Spleen (tissue), 11 donors: ENCODE results near the gene CCDC80. TPM values are rescaled to one million over a fixed set of nuclear protein-coding genes. Genes with fewer than 3 reads are reported as not detected.

Experiments
- DNase-seq: peaks from one replicate; pipeline ENCODE4 v3.0.0-alpha.2; 2020
- H3K27ac ChIP-seq, 8 donors: fragments of 200-600 bp; sonication (generic) in 7 of 8; 1 replicate in 4 of 8; 2 replicates in 4 of 8; pipeline versions ENCODE4 v1.5.0 to v1.8.0; 2016 to 2021; ENCODE audit warnings: inconsistent platforms in 4 of 8, mild to moderate bottlenecking in 4 of 8, moderate library complexity in 1 of 8
- H3K27me3 ChIP-seq, 7 donors: fragments of 200-600 bp; sonication (generic) in 6 of 7; replicated peaks in 1 of 7; 1 replicate in 4 of 7; 2 replicates in 3 of 7; pipeline versions ENCODE4 v1.5.0 to v1.8.0; 2016 to 2021; ENCODE audit warnings: inconsistent platforms in 3 of 7, mild to moderate bottlenecking in 1 of 7
- H3K36me3 ChIP-seq, 6 donors: fragments of 200-600 bp; sonication (generic) in 5 of 6; 1 replicate in 4 of 6; 2 replicates in 2 of 6; pipeline versions ENCODE4 v1.5.0 to v1.8.0; 2016 to 2021; ENCODE audit warnings: inconsistent platforms in 2 of 6
- H3K4me1 ChIP-seq, 6 donors: fragments of 200-600 bp; sonication (generic) in 5 of 6; 1 replicate in 3 of 6; 2 replicates in 3 of 6; pipeline versions ENCODE4 v1.5.0 to v1.8.0; 2016 to 2021; ENCODE audit warnings: inconsistent platforms in 3 of 6
- H3K4me3 ChIP-seq, 8 donors: fragments of 200-600 bp; sonication (generic) in 7 of 8; 1 replicate in 4 of 8; 2 replicates in 4 of 8; pipeline versions ENCODE4 v1.5.0 to v1.8.0; 2016 to 2021; ENCODE audit warnings: inconsistent platforms in 4 of 8, mild to moderate bottlenecking in 4 of 8, moderate library complexity in 2 of 8
- H3K9me3 ChIP-seq, 8 donors: fragments of 200-600 bp; sonication (generic) in 7 of 8; 1 replicate in 4 of 8; 2 replicates in 4 of 8; pipeline versions ENCODE4 v1.5.0 to v1.8.0; 2016 to 2021; ENCODE audit warnings: inconsistent platforms in 4 of 8
- CTCF ChIP-seq, 11 experiments: fragments of 200-600 bp in 7 of 11; fragments of 450-650 bp in 4 of 11; sonication (generic) in 4 of 11; IDR thresholded peaks in 8 of 11; conservative IDR thresholded peaks in 3 of 11; 1 replicate in 7 of 11; 2 replicates in 4 of 11; pipeline versions ENCODE4 v1.4.0 to v1.8.0; 2016 to 2021; ENCODE audit warnings: antibody characterized with exemption in 11 of 11, inconsistent platforms in 4 of 11, mild to moderate bottlenecking in 1 of 11
- POLR2A ChIP-seq, 3 donors: fragments of 450-650 bp; IDR thresholded peaks; one replicate each; pipeline ENCODE4 v1.5.1; 2017; ENCODE audit warnings: antibody characterized with exemption in 3 of 3, mild to moderate bottlenecking in 1 of 3
- POLR2AphosphoS5 ChIP-seq, 3 donors: sonication (generic); formaldehyde crosslinking; IDR thresholded peaks; one replicate each; pipeline ENCODE4 v1.5.1; 2017; ENCODE audit warnings: antibody characterized with exemption in 3 of 3
- WGBS, 5 donors: extraction: QIAGEN DNeasy Blood & Tissue Kit in 3 of 5; methylation state at CpG; one replicate each; pipeline versions ENCODE4 v1.1.5 to v1.1.7; 2013 to 2018; 5-methylcytosine and 5-hydroxymethylcytosine counted together
- intact Hi-C: fragments of 100-400 bp; cut with DNase I; formaldehyde crosslinking; loops from one replicate; pipeline ENCODE4 v1.15.0; 2023; ENCODE audit warnings: low total_unique reads
- polyA plus RNA-seq, 3 donors: library from polyadenylated mRNA; stranded (reverse); fragments of 200-250 nt; gene quantifications; one replicate each; pipeline ENCODE4 v1.2.1, GENCODE V29; 2013
- total RNA-seq, 7 donors: library from RNA; depleted of rRNA in 3 of 7; stranded (reverse); fragments of >200 nt in 3 of 7; fragmentation: NEBNext Ultra II Directional in 4 of 7; extraction: Animal tissue kit (Norgen Biotek cat#: 25700) in 4 of 7; gene quantifications; one replicate each; pipeline versions ENCODE4 v1.1.0 to v1.2.1, GENCODE V29; 2016 to 2021
- donor health status: healthy with polysubstance abuse.
- donor health status: DM: no; HTN: no; CAD: no; lungs with moderate emphysema.
- donor health status: DM: no; HTN: no; CAD: no.
- donor health status: Bipolar disorder and iron deficiency.
- donor health status: healthy.
- donor health status: DM: no; HTN: no; CAD: no.
- donor health status: DM: yes; HTN: yes; CAD: no.

The CCDC80 gene
- total and polyA plus RNA-seq, 10 donors, result 5.2 to 99.9 (median 31.5) TPM

GRCh38 chr3:112561484-112561733, 79.5 kb downstream of the CCDC80 start:
- 0% methylated on average over 6 to 29 of the region's 29 CpGs for WGBS, 5 donors
- Histone ChIP-seq H3K27ac (peak overlapping the region; percentile 92 to 99 (median 99)), H3K9me3 (no peaks in the 10 kb centered on the region), H3K27me3 (no peaks in the 10 kb centered on the region), H3K4me1 (peaks cover 22 to 75% (median 51%) of the 10 kb centered on the region in 6 donors), H3K4me3 (peak overlapping the region; percentile 78 to 96 (median 89)), H3K36me3 (peaks cover 0 to 42% (median 6%) of the 10 kb centered on the region in 6 donors)
- DNase-seq, result no peak
- TF ChIP-seq CTCF (IDR thresholded peaks at IDR 0.05 in 8 of 11, conservative IDR thresholded peaks at IDR 0.05 in 3 of 11), result no peak
- intact Hi-C loops, result no loop called here

- Histone ChIP-seq H3K27me3 (no peaks in the 10 kb centered on the region), H3K9me3 (no peaks in the 10 kb centered on the region), H3K27ac (peak overlapping the region; percentile 92 to 99 (median 99)), H3K4me3 (peak overlapping the region; percentile 78 to 96 (median 89)), H3K4me1 (peaks cover 22 to 78% (median 53%) of the 10 kb centered on the region in 6 donors), H3K36me3 (peaks cover 0 to 37% (median 4%) of the 10 kb centered on the region in 6 donors)
- intact Hi-C loops, result no loop called here
- WGBS, 5 donors, result 0 to 1% (median 0%) methylated on average over 18 to 29 of the region's 29 CpGs
- DNase-seq, result no peak
- TF ChIP-seq CTCF (IDR thresholded peaks at IDR 0.05 in 8 of 11, conservative IDR thresholded peaks at IDR 0.05 in 3 of 11) (no peak), POLR2AphosphoS5 (IDR thresholded peaks at IDR 0.05) (no peak), POLR2A (IDR thresholded peaks at IDR 0.05) (no peak)
Measured at GRCh38 chr3:112560721-112561483, 80.0 kb downstream of the CCDC80 start.

DNA sequence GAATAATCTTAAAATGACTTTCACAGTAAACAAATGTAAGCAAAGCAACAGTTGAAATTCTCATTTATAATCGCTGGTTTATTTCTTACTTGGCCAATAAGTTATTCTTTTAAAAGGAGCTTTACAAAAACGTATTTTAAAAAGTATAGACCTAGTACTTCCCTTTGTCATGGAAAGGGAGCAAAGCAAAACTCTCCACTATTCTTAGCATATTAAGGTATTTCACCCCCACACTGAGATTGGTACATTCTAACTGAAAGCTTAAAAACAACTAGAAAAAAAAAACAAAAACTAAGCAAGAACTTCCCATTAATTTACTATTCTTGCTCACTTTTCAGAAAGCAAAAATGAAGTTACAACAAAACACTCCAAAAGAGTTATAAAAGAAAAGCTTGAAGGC, 80.6 kb downstream of the CCDC80 start:
- intact Hi-C loops, result no loop called here
- Histone ChIP-seq H3K9me3 (no peaks in the 10 kb centered on the region), H3K27ac (peak overlapping the region; percentile 92 to 99 (median 99)), H3K4me3 (peak overlapping the region; percentile 78 to 96 (median 89)), H3K4me1 (peaks cover 22 to 81% (median 59%) of the 10 kb centered on the region in 6 donors), H3K36me3 (peaks cover 0 to 31% (median 3%) of the 10 kb centered on the region in 6 donors), H3K27me3 (no peaks in the 10 kb centered on the region)
- WGBS, 5 donors, result 16 to 27% (median 18%) methylated on average over 2 of the region's 2 CpGs
- no peak for TF ChIP-seq POLR2A (IDR thresholded peaks at IDR 0.05)
- DNase-seq, result no peak

GRCh38 chr3:112557976-112558375, 83.0 kb downstream of the CCDC80 start:
- H3K27ac ChIP-seq, result peak overlapping the region in 5 of 8 donors; percentile 31 to 99 (median 45)
- H3K27me3 ChIP-seq, result no peaks in the 10 kb centered on the region
- H3K9me3 ChIP-seq, result no peaks in the 10 kb centered on the region
- DNase-seq, result no peak
- peaks cover 20 to 83% (median 72%) of the 10 kb centered on the region in 6 donors for H3K4me1 ChIP-seq
- intact Hi-C loops, result no loop called here
- 27 to 51% (median 33%) methylated on average over 1 of the region's 1 CpG for WGBS, 5 donors
- H3K36me3 ChIP-seq, result peaks cover 0 to 15% (median 3%) of the 10 kb centered on the region in 6 donors
- no peak for TF ChIP-seq POLR2A (IDR thresholded peaks at IDR 0.05)
- no peak for TF ChIP-seq POLR2AphosphoS5 (IDR thresholded peaks at IDR 0.05)
- no peak overlapping the region for H3K4me3 ChIP-seq

DNA sequence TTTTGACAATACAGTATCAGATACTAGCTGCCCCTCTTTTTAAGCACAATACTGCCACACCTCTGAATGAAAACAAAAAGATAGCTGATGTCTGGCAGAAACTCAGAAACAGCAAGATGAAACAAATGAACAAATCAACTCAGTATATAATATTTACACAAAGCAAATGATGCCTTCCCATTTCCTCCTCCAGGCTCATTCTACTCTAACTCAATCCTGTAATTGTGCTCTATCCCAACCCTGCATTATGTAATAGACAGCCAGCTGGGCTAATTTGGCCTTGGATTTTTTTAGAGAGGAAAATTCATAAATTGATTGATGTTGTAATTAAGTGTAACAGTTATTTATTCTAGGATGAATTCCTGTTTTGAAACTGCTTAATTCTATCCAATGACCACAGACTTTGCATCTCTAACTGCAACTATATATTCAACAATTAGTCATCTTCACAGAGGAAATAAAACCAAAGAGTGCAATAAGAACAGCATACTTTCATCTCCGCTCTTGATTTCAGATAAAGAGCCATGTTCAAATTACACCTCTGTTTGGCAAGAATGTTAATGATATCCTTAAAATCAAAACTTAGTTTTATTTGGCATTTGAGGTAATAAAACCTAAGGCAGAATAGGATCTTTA, 85.3 kb downstream of the CCDC80 start:
- WGBS, 5 donors, result 32 to 71% (median 53%) methylated on average over 1 of the region's 1 CpG
- Histone ChIP-seq H3K4me1 (peaks cover 18 to 94% (median 72%) of the 10 kb centered on the region in 6 donors), H3K9me3 (no peaks in the 10 kb centered on the region), H3K4me3 (peak overlapping the region in 1 of 8 donors; percentile 1), H3K27me3 (no peaks in the 10 kb centered on the region), H3K36me3 (peaks cover 0 to 28% (median 5%) of the 10 kb centered on the region in 6 donors), H3K27ac (peak overlapping the region in 5 of 8 donors; percentile 14 to 69 (median 48))
- intact Hi-C loops, result no loop called here
- no peak for DNase-seq
- no peak for TF ChIP-seq POLR2AphosphoS5 (IDR thresholded peaks at IDR 0.05)
- no peak for TF ChIP-seq POLR2A (IDR thresholded peaks at IDR 0.05)
- TF ChIP-seq CTCF (IDR thresholded peaks at IDR 0.05 in 8 of 11, conservative IDR thresholded peaks at IDR 0.05 in 3 of 11), result no peak
